ENCODE measurements around the gene ATRX.
"Not testable (repeated sequence)": the region's sequence is repeated elsewhere in the genome, so short reads cannot be mapped to it uniquely, and the experiment has no call there.

The ATRX gene

DNA sequence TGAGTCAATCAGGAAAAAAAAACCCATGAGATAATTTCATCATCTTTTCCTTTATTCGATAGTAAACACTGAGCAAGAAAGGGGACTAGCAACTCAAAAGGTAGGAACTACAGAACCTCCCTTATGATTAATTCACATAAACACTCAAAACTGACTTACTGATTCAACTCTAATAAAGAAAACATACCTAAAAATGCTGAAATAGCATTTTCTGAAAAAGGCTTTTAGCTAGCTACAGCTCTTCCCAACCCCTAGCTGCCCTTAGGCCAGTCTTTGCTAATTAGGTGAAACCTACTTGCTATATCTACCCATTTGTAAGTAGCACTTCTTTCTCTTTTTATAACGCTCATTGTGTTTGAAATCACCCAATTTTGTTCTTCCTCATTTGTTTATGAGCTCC is 150.6 kb downstream of the ATRX start:
- in situ Hi-C loops (cut with MboI; ENCODE audit: low sequenced_read_pairs), result no loop called here

DNA sequence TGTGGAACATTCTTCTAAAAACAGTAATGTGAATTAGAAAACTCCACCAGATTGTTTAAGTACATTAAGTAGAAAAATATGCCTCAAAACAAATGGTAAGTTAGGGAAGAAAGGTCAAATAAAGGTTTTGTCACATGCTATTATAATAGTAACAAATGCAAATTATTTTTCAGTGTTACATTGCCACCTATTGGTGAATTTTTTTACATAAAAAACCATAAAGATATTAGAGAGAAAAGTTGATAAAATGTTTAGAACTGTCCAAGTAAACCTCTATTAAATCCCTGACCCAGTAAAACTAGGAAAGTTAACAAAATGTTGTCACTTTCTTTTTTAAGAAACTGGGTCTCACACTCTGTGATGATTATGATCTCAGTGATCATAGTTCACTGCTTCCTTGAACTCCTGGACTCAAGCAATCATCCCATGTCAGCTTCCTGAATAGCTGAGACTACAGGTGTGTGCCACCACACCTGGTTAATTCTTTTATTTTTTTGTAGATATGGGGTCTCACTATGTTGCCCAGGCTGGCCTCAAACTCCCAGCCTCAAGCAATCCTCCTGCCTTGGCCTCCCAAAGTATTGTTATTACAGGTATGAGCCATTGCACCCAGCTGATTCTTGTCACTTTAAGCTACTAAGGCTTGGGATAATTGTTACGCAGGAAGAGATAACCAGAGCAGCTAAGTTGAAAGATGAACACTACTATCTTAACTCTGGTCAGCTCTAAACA is 157.6 kb downstream of the ATRX start:
- in situ Hi-C loops (cut with MboI; ENCODE audit: low sequenced_read_pairs), result no loop called here

DNA sequence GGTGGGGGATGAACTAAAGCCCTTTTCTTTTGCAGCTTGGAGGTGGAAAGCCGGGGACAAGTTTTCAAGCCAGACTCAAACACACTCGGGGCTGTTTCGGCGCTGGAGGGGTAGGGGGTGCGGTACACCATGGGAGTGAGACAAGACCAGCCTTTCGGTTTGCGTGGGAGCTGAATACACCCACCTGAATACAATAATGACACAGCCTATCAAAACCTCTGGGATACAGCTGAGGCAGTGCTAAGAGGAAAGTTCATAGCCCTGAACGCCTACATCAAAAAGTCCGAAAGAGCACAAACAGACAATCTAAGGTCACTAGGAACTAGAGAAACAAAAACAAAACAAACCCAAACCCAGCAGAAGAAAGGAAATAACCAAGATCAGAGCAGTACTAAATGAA is 163.3 kb downstream of the ATRX start:
- in situ Hi-C loops (cut with MboI; ENCODE audit: low sequenced_read_pairs), result no loop called here

DNA sequence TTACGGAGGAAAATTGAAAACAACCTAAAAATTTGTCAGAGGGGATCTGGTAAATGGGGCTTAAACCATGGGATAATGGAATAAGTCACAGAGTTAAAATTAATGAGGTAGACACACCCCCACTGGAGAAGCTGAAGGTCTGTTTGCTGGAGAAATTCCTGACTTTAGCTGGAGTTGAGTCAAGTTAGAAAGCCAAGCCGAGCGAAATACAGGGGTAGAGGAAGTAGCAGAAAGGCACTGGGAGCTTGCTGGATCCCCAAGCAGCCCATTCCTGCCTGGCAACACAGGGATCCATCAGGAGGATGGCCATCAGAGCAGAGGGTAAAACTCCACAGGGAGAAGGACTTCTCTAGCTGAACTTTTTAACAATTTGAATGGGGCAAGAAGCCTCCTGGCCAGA is 163.8 kb downstream of the ATRX start:
- in situ Hi-C loops (cut with MboI; ENCODE audit: low sequenced_read_pairs), result no loop called here

DNA sequence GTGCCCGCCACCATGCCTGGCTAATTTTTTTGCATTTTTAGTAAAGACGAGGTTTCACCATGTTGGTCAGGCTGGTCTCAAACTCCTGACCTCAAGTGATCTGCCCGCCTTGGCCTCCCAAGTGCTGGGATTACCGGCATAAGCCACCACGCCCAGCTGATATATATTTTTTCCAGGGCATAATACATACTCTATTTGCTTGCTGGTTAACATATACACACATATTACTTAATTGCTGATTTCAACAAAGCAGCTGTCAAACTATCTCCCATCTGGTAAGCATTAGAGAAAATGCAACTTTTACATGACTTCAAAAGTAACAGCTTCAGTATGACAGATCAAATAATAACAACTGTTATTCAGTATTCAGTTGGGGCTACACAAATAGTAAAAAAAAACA is 164.6 kb downstream of the ATRX start:
- in situ Hi-C loops (cut with MboI; ENCODE audit: low sequenced_read_pairs), result not testable (repeated sequence)

DNA sequence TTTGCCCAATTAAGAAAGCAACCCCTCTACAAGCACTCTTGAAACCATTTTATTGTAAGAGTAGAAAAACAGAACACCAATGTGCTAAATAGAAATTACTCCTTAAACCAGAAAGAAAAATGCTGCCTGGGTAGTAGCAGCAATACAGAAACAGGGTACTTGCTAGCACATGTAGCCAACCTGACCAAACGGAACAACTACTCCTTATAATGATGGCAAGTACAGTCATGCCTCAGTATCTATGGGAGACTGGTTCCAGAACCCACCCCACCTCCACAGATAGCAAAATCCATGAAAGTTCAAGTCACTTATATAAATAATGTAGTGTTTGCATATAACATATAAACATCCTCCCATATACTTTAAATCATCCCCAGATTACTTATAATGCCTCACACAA is 168.8 kb downstream of the ATRX start:
- in situ Hi-C loops (cut with MboI; ENCODE audit: low sequenced_read_pairs), result no loop called here

DNA sequence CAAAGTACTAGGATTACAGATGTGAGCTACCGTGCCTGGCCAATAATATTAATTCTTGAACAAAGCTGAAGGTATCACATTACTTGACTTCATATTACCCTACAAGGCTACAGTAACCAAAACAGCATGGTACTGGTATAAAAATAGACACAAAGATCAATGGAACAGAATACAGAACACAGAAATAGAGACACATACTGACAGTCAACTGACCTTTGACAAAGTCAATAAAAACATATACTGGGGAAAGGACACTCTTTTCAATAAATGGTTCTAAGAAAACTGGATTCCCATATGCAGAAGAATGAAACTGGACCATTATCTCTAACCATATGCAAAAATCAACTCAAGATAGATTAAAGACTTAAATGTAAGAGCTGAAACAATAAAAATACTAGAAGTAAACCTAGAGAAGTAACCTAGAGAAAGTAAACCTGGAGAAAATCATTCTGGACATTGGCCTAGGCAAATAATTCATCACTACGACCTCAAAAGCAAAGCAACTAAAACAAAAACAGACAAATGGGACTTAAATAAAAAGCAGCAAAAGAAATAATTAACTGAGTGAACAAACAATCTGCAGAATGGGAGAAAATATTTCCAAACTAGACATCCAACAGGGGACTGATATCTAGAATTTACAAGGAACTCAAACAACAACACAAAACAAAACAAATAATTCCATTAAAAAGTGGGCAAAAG is 182.2 kb downstream of the ATRX start:
- in situ Hi-C loops (cut with MboI; ENCODE audit: low sequenced_read_pairs), result no loop called here

DNA sequence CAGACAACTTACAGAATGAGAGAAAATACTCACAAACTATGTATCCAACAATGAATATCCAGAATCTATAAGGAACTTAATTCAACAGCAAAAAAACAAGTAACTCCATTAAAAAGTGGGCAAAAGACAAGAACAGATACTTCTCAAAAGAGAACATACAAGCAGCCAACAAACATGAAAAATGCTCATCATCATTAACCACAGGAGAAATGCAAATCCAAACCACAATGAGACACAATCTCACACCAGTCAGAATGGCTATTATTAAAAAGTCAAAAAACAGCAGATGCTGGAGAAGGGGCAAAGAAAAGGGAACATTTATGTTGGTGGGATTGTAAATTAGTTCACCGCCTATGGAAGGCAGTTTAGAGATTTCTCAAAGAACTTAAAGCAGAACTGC is 188.5 kb downstream of the ATRX start:
- in situ Hi-C loops (cut with MboI; ENCODE audit: low sequenced_read_pairs), result no loop called here

DNA sequence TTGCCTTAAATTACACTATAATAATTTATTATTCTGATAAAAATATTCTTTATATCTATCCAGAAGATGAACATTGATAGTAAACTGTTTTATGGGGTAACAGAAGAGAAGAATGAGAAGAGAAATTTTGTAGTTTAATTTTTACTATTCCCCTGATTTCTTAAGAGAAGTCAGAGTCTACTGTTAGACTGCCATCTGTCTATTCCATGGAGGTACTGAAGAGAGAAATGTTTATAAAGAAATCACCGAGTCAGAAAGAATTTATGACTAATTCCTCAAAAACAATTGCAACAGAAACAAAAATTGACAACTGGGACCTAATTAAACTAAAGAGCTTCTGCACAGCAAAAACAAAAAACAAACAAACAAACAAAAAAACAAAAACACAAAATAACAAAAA is 188.9 kb downstream of the ATRX start:
- in situ Hi-C loops (cut with MboI; ENCODE audit: low sequenced_read_pairs), result no loop called here

DNA sequence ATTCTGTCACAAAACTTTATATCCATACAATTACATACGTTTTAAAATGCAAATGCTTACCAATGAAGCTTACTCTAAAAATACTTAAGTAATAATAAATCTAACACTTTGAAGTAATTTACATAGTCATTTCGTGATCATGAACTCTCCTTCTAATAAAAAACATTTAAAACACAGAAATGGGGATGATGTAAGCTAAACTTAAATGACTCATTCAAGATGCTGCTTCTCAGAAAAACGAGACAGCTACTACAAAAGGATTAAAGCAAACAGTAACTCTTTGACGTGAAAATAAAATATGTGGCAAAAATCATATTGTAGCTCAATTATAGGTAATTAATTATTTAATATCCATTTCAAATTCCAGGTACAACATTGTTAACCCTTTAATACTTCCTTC is 190.2 kb downstream of the ATRX start:
- in situ Hi-C loops (cut with MboI; ENCODE audit: low sequenced_read_pairs), result no loop called here

DNA sequence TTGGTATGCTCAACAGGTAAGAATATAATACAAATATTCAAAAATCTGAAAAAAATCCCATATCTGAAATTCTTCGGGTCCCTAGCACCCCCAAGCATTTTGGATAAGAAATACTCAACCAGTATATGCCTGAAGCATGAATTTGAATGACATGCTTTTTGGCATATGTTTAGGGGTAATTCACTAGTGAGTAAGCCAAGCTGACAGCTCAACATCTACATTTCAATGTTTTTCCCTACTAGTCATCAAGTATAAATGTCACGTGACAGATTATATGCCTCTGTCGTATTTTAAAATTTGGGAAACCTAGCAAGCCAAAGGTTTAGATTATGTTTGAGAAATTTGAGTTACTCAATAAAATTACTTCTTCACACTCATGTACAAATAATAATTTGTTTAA is 213.7 kb downstream of the ATRX start:
- in situ Hi-C loops (cut with MboI; ENCODE audit: low sequenced_read_pairs), result no loop called here

DNA sequence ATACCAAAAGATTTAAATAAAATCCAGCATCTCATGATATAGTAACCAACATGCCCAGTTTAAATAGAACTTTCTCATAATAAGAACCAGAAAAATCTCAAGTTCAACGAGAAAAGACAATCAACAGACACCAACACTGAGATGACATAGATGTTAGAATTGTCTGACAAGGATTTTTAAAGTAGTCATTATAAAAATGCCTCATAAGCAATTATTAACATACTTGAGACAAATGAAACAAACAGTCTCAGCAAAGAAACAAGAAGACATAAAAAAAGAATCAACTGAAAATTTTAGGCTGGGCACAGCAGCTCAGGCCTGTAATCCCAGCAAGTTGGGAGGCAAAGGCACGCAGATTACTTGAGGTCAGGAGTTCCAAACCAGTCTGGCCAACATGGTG is 220.7 kb downstream of the ATRX start:
- in situ Hi-C loops (cut with MboI; ENCODE audit: low sequenced_read_pairs), result no loop called here

DNA sequence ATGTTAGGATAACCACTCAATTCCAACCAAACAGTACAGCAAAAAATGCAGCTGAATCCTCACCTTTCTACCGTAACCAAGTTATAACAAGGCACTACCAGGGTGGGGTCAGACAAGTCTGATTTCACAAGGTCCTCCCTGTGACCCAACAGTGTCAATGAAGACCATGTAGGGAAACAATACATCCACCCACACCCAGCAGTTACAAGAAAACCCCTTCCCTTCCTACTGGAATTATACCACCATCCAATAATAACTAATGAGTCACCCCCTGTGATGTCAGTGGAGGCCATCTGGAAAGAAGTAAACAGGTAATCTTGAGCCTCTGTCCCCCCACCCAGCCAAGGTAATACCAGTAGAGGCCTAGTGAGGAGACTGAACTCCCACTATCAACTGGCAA is 221.2 kb downstream of the ATRX start:
- in situ Hi-C loops (cut with MboI; ENCODE audit: low sequenced_read_pairs), result no loop called here

DNA sequence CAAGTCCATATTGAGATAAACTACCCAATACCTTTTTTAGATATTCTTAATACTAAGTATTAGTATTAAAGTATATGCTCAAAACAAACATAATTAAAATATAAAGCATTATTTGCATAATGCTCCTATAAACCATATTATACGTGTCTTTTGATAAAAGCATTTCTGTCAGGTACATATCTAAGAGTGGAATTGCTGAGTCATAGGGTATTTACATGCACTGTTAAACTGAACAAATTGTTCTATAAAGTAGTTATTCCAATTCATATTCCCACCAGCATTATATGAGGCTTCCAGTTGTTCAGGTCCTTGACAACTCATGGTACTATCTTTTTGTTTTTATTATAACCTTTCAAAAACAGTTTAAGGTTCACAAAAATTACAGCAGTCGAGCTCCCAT is 224.6 kb downstream of the ATRX start:
- in situ Hi-C loops (cut with MboI; ENCODE audit: low sequenced_read_pairs), result no loop called here

DNA sequence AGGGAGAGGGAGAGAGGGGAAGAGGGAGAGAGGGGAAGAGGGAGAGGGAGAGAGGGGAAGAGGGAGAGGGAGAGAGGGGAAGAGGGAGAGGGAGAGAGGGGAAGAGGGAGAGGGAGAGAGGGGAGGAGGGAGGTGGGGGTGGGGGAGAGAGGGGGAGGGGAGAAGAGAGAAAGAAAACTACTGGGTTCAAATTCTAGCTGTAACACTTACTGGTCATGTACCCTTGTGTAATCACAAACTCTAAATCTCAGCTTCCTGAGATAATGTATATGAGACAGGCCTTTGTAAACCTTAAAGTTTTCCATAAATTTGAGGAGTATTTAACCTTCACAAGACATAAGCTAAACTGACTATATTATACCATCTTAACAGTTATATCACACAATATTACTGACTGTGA is 229.7 kb downstream of the ATRX start:
- in situ Hi-C loops (cut with MboI; ENCODE audit: low sequenced_read_pairs), result no loop called here

DNA sequence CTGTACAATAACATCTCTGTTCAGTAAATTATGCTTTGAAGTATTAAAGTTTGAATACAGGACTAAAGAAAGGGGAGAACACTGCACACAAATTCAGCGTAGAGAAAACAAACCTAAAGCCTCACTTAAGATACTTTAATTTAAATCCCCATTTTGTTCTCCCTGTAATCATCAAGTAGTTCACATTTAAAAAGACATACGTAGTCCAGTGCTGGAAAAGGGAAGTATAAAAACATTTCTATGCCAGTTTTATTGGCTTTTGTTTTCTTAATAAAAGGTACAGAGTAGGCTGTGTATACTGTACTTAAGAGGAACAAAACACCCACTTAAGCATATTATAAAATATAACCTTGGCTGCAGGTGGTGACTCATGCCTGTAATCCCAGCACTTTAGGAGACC is 237.3 kb downstream of the ATRX start:
- in situ Hi-C loops (cut with MboI; ENCODE audit: low sequenced_read_pairs), result no loop called here

DNA sequence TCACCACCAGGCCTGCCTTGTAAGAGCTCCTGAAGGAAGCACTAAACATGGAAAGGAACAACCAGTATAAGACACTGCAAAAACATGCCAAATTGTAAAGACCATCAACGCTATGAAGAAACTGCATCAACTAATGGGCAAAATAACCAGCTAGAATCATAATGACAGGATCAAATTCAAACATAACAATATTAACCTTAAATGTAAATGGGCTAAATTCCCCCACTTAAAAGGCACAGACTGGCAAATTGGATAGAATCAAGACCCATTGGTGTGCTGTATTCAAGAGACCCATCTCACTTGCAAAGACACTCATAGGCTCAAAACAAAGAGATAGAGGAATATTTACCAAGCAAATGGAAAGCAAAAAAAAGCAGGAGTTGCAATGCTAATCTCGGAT is 246.2 kb downstream of the ATRX start:
- in situ Hi-C loops (cut with MboI; ENCODE audit: low sequenced_read_pairs), result not testable (repeated sequence)

DNA sequence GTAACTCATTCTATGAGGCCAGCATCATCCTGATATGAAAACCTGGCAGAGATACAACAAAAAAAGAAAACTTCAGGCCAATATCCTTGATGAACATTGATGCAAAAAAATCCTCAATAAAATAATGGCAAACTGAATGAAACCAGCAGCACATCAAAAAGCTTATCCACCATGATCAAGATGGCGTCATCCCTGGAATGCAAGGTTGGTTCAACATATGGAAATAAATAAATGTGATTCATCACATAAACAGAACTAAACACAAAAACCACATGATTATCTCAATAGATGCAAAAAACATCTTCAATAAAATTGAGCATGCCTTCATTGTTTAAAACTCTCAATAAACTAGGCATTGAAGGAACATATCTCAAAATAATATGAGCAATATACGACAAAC is 254.8 kb downstream of the ATRX start:
- in situ Hi-C loops (cut with MboI; ENCODE audit: low sequenced_read_pairs), result not testable (repeated sequence)

DNA sequence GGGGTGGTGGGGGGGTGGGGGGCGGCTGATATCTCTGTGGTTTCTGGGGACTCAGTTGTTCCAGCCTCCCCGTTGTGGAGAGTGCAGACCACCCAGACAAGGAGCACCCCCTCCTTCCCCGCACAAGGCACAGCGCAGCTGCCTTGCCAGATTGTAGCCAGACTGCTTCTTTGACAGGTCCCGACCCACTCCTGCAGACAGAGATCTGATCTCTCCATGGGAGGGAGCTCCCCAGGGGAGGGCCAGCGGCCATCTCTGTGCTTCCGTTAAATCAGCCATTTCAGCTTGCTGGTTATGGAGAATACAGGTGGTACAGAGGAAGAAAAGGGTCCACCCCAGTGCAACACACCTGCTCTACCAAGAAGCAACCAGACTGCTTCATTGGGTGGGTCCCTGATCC is 258.0 kb downstream of the ATRX start:
- in situ Hi-C loops (cut with MboI; ENCODE audit: low sequenced_read_pairs), result no loop called here

DNA sequence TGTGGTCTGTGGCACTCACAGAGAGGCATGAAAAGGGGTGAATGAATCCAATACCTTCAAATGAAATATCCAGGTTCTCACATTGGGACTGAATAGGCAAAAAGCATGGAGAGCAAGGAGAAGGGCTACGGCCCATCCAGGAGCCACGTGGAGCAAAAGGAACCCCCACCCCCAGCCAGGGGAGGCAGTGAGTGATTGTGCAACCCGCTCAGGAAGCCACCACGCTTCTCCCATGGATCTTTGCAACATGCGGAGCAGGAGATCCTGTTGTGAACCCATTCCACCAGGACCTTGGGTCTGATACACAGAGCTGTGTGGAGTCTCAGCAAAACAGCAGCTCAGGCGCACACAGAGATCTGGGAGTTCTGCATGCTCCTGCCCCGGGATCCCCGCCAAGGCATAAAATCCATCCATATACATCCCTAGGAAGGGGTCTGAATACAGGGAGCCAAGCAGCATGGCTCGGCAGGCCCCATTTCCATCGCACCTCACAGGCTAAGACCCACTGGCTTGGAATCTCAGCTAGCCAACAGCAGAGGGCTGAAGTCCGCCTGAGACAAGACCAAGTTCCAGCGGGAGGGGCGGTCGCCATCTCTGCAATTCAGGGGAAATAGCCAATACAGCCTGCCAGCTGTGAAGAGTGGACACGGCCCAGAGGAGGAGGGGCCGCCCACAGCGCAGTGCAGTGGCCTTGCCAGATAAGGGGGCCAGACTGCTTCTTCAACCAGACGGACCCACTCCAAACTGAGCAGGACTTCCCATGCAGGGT is 258.6 kb downstream of the ATRX start:
- in situ Hi-C loops (cut with MboI; ENCODE audit: low sequenced_read_pairs), result no loop called here

DNA sequence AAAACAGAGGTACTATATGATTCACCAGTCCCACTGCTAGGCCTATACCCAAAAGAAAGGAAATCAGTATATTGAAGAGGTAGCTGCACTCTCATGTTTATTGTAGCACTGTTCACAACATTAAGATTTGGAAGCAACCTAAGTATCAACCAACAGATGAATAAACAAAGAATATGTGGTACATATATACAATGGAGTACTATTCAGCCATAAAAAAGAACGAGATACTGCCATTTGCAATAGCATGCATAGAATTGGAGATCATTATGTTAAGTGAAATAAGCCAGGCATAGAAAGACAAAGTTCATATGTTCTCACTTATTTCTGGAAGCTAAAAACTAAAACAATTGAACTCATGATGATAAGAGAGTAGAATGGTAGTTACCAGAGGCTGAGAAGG is 266.3 kb downstream of the ATRX start:
- in situ Hi-C loops (cut with MboI; ENCODE audit: low sequenced_read_pairs), result no loop called here

DNA sequence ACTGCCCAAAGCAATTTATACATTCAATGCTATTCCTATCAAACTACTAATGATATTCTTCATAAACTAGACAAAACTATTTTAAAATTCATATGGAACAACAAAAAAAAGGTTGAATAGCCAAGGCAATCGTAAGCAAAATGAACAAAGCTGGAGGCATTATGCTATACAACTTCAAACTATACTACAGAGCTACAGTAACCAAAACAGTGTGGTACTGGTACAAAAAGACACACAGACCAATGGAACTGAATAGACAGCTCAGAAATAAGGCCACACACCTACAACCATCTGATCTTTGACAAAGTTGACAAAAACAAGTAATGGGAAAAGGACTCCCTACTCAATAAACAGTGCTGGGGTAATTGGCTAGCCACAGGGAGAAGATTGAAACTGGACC is 271.8 kb downstream of the ATRX start:
- in situ Hi-C loops (cut with MboI; ENCODE audit: low sequenced_read_pairs), result no loop called here

Measured in HL-60/S4 treated with phorbol 12-myristate 13-acetate at 8.2 ng/mL for 4 days and 3 days (cell line).